ENCODE data around the gene HNF1B. TPM values are rescaled to one million over a fixed set of nuclear protein-coding genes. Genes with fewer than 3 reads are reported as not detected.
A peak's percentile ranks its signal among the peaks of the same experiment; 100 is the strongest.

Gene HNF1B
- total RNA-seq, 1 experiment from 2014 or later, result 91.4 TPM

DNA sequence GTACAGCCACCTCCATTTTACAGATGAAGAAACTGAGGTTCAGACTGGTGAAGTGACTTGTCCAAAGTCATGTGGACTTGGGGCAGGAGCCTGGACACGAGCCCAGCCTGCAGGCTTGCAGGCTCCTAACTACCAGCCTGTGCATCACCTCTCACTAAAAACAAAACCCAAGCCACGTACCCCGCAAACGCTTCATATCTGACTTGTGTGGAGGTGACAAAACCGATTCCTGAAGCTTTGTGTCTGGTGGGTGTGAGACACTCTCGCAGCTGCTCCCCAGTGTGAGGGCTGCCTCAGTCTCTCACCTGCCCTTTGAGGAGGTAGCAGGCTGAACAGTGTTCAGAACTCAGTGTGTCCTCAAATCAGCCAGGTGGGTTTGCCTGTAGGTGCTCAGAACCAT lies 8.4 kb downstream of the HNF1B start:
- DNase-seq (ENCODE audit: low spot score), result no peak

DNA sequence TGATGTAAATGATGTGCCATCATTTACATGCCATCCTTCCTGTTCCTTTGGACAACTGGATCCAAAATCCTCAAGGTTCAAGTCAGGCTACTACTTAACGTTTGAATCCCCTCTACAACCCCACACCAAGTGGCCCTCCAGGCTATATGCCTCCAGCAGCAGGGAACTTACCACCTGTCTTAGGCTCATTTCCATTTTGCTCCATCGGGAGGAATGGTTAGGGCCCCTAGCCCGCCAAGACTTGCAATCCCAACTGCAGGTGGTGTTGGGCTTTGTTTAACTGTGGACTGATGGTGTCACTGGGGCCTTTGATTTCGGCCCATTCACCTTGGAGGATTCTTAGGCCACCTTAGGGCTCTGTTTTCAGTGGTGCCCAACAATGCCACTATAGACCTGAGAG lies 9.7 kb downstream of the HNF1B start:
- no peak for DNase-seq (ENCODE audit: low spot score)

DNA sequence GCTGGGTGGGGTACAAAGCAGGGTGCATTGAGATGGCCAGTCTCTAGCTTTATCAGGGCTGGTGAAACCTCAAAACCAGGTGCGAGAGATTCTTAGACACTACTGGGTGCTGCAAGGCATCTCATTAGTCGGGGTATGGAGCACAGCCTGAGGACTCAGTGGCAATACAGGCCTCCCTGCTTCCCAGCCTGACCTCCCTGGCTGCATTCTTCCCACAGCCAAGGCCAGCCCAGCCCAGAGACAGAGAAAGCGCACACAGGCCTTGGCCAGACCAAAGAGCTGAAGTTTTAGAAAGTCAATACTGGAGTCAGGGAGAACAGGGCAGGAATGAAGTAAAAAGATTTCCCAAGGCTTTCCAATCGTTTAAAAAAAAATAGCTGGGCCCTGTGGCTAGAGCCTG lies 12.5 kb downstream of the HNF1B start:
- no peak for DNase-seq (ENCODE audit: low spot score)

DNA sequence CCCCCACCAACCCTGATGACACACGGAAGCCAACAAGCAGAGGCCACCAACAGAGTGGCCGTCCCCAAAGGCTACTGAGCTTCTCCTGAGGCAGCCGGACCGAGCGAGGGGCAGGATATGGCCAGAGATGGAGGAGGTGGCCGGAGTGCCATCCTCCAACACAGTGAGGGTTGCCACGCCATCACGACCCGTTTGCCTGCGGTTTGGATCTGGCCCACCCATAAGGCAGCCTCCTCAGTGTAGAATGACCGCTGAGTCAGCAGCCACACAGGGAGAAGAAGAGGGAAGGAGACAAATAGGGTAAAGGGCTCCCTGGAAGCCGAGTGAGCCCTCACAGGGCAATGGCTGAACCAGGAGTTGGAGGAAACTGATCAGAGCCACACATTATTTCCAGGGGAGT lies 13.8 kb downstream of the HNF1B start:
- no peak for DNase-seq (ENCODE audit: low spot score)

DNA sequence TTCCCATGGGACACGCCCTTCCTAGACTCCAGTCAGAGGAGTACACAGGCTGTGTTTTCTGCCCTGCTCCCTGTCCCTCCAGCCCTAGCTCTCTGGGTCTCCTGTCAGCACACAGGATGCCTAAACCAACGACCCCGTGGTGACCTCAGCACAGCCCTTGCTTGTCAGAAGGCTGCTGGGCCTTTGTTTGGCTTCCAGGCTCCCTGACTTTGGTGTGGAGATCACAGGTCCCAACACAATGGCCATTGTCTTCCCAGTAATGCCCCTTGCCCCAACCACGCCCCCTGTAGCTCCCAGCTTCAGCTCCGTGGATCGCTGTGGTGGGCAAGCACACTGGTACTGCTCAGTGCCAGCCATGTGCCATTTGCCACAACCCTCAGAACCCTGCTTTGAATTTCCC lies 15.0 kb downstream of the HNF1B start:
- no peak for DNase-seq (ENCODE audit: low spot score)

DNA sequence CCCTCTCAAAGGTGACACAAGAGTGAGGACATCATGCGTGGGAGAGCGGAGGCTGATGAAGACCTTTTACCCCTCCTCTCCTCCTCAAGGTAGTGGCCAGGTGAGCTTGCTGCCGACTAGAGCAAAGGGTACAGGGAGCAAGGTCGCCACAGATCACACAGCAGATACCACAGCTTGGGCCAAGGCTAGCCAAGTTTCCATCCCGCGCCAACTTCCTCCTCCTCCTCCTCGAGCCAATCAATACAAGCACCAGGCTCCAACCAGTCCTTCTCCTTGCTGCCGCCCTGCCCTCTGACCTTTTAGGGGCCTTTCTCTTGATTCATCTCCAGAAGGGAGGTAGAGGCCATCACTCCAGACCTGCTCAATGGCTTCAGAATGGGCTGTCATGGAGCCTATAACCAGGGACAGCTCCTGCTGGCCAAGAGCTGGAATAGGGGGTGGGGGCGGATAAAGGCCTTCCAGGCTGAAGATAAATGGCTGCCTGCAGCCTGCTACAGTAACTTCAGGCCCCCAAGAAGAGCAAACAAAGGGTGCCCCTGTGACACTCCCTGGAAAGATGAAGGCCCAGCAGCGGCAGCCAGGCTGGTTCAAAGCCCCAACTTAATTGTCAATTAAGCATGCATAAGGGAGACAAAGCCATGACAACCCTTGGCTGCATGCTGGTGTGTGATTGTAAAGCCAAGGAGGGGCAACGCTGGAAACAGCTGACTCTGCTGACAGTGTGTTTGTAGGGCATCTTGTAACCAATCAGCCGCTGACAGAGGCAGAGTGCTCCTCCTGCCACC lies 17.8 kb downstream of the HNF1B start:
- DNase-seq (ENCODE audit: low spot score), result peak; percentile 86

DNA sequence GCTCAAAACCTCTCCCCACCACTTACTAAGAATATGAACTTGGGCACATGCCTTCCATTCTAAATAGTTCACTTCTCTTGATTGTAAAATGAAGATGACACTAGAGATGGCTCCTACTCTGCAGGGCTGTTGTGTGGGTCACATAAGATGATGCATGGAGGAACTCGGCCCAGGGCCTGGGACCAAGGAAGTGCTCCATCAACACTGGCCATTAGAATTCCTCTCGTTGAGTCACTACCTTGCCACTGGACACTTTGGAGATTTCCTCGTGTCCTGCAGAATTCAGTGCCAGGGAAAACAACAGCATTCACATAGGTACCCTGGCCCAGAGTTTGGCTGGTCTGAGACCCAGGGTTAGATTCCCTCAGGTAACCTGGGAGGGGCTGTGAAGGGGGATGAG lies 18.6 kb downstream of the HNF1B start:
- no peak for DNase-seq (ENCODE audit: low spot score)

DNA sequence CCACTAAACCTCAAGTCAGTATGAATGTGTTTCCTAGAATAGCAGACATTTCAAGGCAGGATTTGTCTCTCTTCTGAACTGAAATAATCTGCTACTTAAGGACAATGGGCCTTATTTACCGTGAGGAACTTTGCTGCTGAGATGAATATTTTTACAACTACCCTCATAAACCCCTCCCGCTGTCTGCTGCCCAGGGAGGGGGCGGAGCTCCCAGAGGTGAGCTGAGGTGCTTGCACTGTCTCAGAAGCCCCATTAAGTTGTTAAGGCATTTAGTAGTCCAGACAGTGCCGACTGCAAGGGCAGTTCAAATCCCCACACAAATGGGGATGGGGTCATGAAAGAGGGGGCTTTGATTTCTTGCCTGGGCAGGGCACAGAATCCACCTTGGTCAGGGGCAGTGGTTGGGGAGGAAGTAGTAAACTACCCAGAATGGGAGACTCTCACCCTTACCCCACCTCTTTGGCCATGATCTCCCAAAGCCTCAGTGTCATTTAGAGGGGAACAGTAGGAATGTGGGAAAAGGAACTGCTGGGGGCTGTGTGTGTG lies 19.2 kb downstream of the HNF1B start:
- peak; percentile 70 for DNase-seq (ENCODE audit: low spot score)

DNA sequence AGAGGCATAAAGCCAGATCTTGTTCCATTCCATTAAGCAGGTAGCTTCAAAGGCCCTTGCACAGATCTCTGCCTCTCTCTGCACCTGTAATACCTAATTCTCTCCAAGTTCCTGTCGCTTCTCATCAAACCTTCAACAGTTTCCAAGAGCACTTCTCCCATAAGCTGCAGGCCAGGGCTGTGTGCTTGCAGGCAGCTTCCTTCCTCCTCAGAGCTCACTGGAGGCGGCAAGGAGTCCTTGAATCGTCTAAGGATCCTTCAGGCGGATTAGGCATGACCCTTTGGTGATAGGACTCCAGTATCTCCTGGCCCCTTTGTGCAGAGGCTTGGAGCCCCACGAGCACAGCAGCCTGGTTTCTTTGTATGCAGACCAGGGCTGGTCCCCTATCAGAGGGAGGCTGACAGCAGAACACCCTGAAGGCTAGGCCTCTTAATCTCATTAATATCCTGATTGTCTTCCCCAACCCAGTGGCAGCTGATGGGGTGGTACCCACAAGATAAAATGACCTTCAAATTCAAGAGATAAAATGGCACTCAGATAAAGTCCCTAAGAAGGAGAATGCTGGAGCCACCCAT lies 19.8 kb downstream of the HNF1B start:
- DNase-seq (ENCODE audit: low spot score), result no peak

DNA sequence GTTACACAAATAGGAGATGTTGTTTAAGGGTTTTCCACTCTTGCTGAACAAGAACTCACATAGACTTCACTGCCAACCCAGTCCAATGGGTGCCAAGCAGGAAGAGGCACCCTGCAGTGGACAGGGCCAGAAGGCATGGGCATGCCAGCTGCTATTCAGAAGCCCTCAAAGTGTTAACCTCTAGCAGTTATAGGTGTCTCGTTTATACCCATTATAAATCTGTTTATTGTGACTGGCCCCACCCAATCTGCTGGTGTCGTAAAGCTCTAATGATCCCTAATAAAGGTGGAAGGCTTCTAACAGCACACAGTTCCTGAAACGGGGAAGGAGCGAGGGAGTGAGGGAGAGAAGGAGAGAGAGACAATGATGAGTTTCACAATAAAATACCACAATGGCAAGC lies 23.9 kb downstream of the HNF1B start:
- DNase-seq (ENCODE audit: low spot score), result no peak

DNA sequence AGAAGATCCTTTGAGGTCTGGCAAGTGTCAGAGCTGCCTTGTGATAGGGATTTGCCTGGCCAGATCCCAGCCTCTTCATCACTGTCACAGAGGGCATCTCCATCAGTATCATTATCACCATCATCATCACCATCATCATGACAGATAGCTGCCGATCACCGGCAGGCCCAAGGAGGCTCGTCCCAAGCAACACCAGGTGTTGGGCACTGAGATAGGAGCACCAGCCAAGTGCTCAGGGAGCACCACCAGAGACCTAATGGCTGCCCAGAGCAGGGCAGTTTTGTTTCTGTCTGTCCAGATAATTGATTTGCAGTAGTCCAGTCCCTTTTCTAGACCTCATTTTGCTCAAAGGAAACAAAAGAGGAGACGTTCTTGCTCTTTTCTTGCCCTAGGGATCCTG lies 25.0 kb downstream of the HNF1B start:
- peak; percentile 2 for DNase-seq (ENCODE audit: low spot score)

DNA sequence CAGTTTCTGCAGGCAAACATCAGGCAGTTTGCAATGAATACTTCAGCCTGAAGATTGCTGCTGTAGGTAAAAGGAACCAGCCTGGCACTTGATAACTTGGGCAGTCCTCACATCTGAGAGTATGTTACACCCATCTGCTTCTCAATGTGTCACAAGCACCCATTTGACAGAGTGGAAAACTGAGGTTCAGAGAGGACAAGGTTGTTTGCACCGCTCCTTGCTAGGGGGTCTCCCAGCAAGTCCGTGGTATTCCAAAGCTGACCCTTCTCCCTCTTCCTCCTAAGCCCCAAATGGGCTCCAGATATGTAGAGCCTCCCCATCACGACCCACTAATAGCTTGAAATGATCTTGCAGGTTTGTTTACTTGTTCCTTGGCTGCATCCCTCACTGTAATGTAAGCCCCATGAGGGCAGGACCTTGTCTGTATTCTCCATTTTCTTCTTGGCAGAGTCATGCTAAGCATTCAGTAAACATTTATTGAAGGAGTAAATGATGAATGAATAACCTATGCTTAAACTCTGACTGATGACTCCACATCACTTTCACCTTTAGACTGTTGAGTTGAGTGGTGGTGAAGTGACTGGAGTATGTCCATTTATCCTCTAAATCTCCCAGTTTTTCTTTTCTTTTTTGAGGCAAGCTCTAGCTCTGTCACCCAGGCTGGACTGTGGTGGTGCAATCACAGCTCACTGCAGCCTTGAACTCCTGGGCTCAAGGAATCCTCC lies 26.4 kb downstream of the HNF1B start:
- DNase-seq (ENCODE audit: low spot score), result peak; percentile 28

DNA sequence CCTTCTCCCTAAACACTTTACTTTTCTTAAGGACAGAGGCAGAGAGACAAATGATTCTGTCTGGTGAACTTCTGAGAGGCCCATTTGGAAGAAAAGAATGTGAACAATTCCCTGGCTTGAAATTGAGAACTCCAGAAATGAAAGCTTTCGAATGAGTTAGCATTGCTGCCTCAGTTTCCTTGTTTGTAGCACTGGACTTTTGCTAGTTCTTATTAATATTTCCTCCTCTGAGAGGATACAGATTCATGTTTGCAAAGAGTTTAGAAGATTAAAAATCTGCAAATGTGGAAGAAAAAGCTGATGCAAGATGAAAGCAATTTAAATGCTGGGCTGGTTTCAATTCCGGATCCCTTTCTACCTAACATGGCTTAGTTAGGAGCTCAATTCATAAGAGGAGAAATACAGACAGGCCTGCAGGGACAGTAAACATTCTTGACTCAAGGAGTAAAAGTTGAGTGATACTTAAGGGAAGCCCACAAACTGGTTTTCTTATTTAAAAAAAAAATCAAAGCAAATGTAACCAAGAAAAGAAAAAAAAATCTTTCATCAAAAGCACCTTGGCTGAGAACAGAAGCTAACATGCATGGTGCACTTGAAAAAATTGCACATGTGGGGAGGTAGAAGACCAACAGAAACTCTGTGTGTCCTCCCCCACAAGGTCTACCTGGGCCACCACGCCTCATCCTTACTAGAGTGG lies 27.1 kb downstream of the HNF1B start:
- peak; percentile 46 for DNase-seq (ENCODE audit: low spot score)

DNA sequence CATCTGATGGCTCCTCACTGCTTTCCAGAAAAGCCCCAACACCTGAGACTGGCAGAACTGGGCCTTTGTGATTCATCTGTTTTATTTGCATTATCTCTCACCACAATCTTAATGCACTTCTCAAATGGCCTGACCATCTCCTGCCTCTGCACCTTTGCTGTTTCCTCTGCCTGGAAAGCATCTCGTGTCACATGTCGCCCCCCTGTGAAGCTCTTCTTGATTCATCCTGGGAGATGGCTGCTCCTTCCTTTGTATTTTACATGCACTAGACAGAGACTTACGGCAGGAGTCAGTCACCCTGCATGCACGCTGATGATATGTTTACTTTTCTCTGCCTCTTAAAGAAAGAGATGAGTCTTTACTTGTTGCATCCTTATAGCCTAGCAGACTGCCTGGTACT lies 30.0 kb downstream of the HNF1B start:
- peak; percentile 69 for DNase-seq (ENCODE audit: low spot score)

DNA sequence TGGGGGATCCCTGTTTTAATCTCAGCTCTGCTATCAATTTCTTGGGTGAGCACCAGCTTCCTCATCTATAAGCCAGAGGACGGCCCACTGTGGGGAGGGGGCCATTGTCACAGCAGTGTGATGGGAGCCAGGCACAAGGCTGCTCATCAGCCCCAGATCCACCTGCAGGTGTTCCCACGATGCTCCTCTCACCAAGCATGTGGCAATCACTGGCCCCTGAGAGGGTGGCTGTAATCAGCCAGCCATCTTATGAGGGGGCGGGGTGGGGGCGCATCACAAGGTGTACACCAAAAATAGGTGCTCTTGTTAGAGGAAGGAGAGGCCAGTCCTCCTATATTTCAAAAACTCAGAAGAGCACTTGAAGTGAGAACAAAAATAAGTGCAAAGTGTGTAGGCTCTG lies 31.2 kb downstream of the HNF1B start:
- peak; percentile 75 for DNase-seq (ENCODE audit: low spot score)

DNA sequence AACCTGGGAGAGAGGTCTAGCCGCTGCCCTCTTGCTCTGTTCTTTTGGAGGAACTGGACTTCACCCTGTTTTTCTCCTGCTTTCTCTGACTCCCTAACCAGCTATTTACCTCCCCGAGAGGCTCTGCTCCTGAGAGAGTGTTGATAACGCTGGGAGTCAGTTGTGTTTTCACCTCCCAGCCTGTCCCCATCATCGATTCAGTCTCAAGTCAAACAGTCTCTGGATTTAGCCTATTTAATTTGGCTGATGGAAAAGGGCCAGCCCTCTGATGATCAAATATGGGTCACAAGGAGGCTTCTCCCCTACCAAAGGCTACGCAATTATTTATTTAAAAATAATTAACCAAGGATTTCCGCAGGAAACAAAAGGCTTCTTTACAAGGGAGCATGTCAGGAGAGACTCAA lies 31.8 kb downstream of the HNF1B start:
- DNase-seq (ENCODE audit: low spot score), result peak; percentile 98

DNA sequence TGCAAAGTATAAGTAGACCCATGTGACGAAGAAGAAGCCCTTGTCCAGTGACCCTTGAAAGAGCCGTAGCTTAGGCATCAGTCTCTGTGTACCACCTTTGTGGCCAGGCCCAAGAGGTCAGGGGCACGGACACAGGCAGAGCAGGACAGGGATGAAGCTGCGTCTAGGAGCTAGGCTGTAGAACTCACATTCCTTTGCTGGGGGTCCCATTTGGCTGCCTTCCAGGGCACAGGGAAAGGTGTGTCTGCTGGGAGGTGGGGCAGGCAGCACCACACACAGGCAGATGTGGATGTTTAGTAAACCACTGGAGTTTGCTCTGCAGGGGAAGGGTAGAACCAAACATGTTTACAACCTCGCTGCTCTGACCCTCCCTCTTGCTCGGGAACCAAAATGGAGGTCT lies 33.7 kb downstream of the HNF1B start:
- DNase-seq (ENCODE audit: low spot score), result no peak

DNA sequence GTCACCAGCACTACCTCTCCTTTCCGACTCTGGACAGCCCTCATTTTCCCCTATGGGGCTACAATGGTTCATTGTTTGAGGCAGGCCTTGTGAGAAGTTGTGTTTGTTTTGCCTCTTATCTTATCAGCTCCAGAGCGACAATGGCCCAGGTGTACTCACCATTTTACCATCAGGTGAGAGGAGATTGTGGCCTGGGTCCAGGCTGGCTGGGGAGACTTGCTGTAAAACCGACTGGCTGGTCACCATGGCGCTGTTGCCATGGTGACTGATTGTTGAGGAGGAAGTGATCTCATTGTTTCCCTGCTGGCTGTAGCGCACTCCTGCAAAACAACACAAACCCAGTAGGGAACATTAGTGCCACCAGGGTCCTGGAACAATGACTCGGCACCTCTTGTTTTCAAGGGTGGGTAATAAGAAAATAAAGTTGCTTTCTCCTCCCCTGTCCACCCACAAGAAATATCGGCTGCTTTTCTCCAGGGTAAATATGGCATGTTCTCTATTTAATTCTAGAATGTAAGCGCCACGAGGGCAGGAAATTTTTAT lies 34.4 kb downstream of the HNF1B start:
- DNase-seq (ENCODE audit: low spot score), result peak; percentile 100

DNA sequence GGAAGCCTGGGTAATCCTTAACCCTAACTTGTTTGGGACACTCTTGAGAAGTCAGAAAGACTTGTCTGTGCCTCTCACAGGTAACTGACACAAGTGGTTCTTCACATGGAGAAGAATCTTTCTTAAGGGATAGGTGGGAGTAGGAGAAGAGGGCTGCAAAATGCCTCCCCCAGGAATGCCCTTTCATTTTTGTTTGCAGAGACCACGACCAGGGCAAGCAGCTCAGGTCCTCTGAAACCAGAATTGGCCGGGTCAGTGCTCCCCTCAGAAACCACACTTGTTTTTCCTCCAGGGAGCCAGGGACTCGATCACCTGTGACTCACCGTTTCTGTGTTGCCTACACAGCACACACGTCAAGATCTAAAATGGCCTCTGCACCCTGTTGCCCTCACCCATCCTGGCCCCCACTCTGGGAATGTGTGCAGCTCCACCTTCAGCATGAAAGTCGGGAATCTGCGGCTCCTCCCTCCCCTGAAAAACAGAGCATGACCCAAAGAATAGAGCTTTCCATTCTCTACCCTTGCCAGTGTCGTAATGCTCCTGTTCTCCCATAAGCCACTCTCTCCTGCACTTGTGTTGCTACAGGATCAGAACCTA lies 36.1 kb downstream of the HNF1B start:
- DNase-seq (ENCODE audit: low spot score), result peak; percentile 100

DNA sequence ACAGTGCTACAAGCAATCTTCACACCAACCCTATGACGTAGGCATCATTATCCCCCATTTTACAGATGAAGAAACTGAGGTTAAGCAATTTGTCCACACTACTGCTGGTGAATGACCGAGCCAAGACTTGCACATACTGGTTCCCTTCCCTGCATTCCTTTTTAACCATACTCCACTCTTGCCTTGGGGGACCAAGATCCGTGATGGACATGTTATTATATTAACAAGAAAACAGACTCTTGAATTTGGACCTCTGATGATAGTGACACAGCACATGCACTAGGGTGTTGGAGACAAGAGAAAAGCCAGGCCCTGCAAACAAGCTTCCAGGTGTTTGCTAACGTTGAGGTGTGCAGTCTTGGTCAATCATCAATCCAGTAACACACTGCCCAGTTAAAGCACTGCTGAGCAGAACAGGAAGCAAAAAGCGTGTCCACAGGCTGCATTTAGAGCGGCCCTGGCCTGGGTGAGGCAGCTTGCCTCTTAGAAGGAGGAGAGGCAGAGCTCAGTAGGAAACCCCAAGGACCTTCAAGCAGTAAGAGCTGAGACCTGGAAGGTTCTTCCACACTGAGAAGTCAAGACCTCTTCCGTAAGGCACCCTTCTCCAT lies 36.7 kb downstream of the HNF1B start:
- DNase-seq (ENCODE audit: low spot score), result peak; percentile 99

DNA sequence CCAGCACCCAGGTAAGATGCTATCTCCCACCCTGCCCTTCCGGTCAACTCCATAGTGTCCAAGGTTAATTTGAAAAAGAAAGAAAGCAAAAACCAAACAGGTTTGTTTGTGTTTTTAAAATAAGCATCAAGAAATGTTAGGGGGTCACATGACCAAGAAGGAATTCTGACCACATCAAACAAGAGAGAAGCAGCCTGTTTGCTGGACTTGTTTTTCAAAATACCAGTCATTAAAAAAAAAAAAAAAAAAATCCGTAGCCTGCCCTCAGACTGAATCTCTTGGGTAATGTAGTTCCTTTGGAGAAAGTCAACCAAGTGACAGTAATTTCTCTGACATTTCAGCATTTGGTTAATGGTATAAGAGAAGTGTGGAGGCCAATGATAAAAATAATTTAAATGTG lies 38.4 kb downstream of the HNF1B start:
- peak; percentile 62 for DNase-seq (ENCODE audit: low spot score)
